ENCODE results near the gene NCKAP1.

NCKAP1 gene

GRCh38 chr2:182860858-182861257, 177.4 kb downstream of the NCKAP1 start:
- H3K9me3 Mint-ChIP-seq, result peaks cover 15% of the 10 kb centered on the region
- H3K36me3 Mint-ChIP-seq (ENCODE audit: low read depth), result peaks cover 27% of the 10 kb centered on the region
- no peak for DNase-seq
- H3K4me1 Mint-ChIP-seq, result peaks cover 30% of the 10 kb centered on the region
- peaks cover 15% of the 10 kb centered on the region for H3K27me3 Mint-ChIP-seq (ENCODE audit: low read depth, poor library complexity)
- H3K4me3 Mint-ChIP-seq, result no peak overlapping the region
- no peak for TF ChIP-seq CTCF (IDR thresholded peaks at IDR 0.05)
- H3K27ac Mint-ChIP-seq, result no peak overlapping the region
